Measurements from ENCODE around the gene VTI1A.

DNA sequence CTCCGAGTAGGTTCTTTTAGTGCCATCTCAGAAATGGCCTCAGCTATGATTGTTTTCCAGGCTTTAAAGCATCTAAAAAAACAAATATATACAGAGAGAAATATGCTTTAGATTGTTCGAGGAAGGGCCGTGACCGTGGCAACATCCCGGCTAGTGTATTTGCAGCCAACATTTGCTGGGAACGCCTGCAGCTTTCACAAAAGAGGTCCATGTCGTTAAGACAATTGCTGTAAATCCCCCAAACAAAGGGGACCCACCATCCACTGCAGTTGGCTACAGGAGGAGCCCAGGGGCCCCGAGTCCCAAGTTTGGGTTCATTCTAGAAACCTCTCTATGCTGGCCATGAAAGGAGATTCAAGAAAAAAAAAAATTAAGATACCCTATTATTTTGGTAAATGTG is 350.2 kb downstream of the VTI1A start:
- no peak for TF ChIP-seq POLR2AphosphoS5 (IDR thresholded peaks at IDR 0.05; ENCODE audit: low read depth, low read length)
- no peak for TF ChIP-seq FOXM1 (IDR thresholded peaks at IDR 0.05; ENCODE audit: low read depth)
- TF ChIP-seq, protein P1, sequence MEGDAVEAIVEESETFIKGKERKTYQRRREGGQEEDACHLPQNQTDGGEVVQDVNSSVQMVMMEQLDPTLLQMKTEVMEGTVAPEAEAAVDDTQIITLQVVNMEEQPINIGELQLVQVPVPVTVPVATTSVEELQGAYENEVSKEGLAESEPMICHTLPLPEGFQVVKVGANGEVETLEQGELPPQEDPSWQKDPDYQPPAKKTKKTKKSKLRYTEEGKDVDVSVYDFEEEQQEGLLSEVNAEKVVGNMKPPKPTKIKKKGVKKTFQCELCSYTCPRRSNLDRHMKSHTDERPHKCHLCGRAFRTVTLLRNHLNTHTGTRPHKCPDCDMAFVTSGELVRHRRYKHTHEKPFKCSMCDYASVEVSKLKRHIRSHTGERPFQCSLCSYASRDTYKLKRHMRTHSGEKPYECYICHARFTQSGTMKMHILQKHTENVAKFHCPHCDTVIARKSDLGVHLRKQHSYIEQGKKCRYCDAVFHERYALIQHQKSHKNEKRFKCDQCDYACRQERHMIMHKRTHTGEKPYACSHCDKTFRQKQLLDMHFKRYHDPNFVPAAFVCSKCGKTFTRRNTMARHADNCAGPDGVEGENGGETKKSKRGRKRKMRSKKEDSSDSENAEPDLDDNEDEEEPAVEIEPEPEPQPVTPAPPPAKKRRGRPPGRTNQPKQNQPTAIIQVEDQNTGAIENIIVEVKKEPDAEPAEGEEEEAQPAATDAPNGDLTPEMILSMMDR (IDR thresholded peaks at IDR 0.05): no peak
- TF ChIP-seq TAF1 (IDR thresholded peaks at IDR 0.05; ENCODE audit: borderline replicate concordance, low read depth, low read length): no peak
- TF ChIP-seq, protein P2, sequence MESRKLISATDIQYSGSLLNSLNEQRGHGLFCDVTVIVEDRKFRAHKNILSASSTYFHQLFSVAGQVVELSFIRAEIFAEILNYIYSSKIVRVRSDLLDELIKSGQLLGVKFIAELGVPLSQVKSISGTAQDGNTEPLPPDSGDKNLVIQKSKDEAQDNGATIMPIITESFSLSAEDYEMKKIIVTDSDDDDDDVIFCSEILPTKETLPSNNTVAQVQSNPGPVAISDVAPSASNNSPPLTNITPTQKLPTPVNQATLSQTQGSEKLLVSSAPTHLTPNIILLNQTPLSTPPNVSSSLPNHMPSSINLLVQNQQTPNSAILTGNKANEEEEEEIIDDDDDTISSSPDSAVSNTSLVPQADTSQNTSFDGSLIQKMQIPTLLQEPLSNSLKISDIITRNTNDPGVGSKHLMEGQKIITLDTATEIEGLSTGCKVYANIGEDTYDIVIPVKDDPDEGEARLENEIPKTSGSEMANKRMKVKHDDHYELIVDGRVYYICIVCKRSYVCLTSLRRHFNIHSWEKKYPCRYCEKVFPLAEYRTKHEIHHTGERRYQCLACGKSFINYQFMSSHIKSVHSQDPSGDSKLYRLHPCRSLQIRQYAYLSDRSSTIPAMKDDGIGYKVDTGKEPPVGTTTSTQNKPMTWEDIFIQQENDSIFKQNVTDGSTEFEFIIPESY (IDR thresholded peaks at IDR 0.05; ENCODE audit: borderline replicate concordance, low read depth): no peak
- TF ChIP-seq EZH2phosphoT487 (IDR thresholded peaks at IDR 0.05; ENCODE audit: borderline replicate concordance, low read depth): no peak
- no peak for TF ChIP-seq SIN3A (IDR thresholded peaks at IDR 0.05; ENCODE audit: borderline replicate concordance, low read depth, low read length)
